ENCODE data around the gene PPP2R2D.
A peak's percentile ranks its signal among the peaks of the same experiment; 100 is the strongest.

Gene PPP2R2D

DNA sequence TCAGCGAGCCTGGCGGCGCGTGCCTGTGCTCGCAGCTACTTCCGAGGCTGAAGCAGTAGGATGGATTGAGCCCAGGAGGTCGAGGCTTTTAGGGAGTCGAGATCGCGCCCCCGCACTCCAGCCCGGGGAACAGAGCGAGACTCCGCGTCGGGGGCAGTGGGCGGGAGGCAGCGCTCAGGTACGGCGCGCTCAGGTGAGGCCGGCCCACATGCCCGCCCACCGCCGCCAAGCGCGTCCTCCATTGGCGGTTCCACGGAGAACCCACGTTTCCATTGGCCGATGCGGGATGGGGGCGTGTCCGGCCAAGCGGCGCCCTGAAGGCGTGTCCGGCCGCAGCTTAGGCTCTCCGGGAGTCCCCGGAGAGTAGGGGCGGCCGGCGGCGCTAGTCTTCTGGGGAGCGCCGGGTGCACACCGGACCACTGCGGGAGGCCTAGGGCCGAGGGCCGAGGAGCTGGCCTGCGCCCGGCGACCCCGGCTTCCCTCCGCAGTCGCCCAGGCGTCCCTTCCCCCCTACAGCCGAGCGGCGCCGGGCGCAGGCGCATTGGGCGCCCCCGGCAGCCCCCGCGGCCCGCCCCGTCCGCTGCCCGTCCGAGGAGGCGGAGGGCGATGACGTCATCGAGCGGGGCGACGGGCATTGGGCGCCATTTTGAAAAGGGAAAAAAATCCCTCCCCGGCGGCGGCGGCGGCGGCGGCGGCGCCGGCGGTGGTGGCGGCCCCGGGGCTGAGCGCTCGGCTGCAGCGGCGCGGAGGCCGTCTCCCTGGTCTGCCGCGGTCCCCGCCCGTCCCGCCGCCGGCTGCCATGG is at the start of gene PPP2R2D:
Gene PPP2R2D (plus strand): TSS at position 659 of the 803 bp plus-strand sequence. CDS start 141 bp downstream, at position 800.
- DNase-seq, result peak; percentile 67 to 97 (median 89)

GRCh38 chr10:131851346-131851745 is 49.5 kb upstream of the PPP2R2D start:
- DNase-seq, result no peak

GRCh38 chr10:131852176-131852822 is 48.5 kb upstream of the PPP2R2D start:
- no peak for DNase-seq

GRCh38 chr10:131852823-131853609 is 47.8 kb upstream of the PPP2R2D start:
- no peak for DNase-seq

GRCh38 chr10:131853610-131853964 is 47.2 kb upstream of the PPP2R2D start:
- no peak for DNase-seq

DNA sequence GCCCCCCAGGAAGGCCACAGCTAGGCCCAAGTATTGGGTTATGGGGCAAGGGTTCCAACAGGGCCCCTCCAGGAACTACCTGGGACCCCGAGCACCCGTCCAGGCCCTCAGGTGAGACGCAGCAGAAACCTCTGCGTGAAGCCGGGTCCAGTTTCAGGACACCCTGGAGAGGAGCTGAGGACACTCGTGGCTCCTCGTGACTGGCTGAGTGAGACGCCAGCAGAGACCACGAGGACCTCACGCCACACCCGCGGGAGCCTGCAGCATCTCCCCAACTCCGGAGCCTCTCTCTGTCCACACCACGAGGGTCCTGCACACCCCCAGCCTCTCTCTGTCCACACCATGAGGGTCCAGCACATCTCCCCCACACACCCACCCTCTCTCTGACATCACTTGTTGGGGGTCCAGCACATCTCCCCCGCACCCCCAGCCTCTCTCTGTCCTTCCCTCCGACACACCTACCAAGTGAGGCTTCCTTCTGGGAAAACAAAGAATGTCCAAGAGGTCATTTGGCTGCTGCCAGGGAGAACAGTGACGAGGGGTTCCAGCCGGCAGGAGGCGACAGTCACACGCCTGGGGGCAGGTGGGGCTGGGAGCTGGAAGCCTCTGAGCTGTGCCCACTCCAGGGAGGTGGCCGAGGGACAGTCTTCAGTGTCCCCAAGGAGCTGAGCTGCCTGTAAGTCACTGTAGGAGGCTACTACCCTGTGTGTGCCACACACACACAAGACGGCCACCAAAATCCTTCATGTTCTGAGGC is 46.1 kb upstream of the PPP2R2D start:
- DNase-seq, result no peak

GRCh38 chr10:131855461-131856401 is 45.1 kb upstream of the PPP2R2D start:
- DNase-seq, result no peak

- DNase-seq, result no peak
Measured at GRCh38 chr10:131856441-131857094, 44.2 kb upstream of the PPP2R2D start.

- DNase-seq, result no peak
Measured at GRCh38 chr10:131857156-131858117, 43.4 kb upstream of the PPP2R2D start.

- DNase-seq, result no peak
Measured at GRCh38 chr10:131858118-131858515, 42.7 kb upstream of the PPP2R2D start.

- DNase-seq, result no peak
Measured at GRCh38 chr10:131858583-131859340, 42.0 kb upstream of the PPP2R2D start.

DNA sequence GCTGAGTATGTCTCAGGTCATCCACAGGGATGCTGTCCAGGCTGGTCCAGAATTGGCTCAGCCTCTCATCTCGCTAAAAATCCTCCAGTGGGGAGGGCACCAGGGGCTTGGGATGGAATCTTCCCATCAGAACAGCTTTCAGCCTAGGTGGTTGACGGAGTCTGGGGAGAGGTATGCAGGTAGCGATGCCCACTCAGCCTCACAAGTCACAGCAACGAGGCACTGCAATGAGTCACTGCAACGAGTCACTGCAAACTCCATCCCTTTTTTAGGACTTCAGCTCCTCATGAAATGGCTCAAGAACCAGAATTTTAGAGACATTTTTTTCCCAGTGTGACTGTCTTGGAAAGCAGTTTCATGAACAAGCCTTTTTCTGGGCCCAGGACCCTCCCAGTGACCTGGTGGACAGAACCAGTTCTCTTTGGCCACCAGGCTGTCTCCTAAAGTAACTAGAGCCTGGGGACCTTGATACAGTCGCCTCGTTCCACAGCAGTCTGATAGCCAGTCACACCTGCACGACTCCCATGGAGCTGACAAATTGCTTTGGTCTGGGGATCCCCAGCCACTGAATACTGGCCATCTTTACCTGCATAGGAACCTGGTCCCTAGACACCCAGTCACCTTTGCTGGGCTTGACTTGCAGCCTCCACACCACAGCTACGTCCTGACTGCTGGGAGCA is 41.3 kb upstream of the PPP2R2D start:
- no peak for DNase-seq

DNA sequence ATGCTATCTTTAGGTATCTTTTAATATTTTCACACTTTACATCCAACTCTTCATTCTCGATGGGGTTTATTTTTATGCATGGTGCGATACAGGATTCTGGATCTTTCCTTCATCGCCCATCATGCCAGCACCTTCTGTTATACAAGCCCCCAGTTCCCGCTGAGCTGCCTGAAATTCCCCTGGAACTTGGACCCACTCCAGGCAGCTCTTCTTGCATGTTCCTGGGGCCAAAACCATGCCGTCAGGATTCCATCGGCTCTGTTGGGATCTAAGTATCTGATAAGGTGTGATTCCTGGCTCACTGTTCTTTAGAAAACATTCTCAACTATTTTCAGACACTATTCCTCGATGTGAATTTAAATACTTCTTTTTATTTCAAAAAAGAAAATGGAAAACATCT is 40.5 kb upstream of the PPP2R2D start:
- no peak for DNase-seq

- no peak for DNase-seq
Measured at GRCh38 chr10:131860806-131861440, 39.9 kb upstream of the PPP2R2D start.

- DNase-seq, result peak in 2 of 56 donors; percentile 5 to 29
Measured at GRCh38 chr10:131862548-131862947, 38.3 kb upstream of the PPP2R2D start.

- no peak for DNase-seq
Measured at GRCh38 chr10:131865223-131865917, 35.4 kb upstream of the PPP2R2D start.

Data from amygdala (tissue), 56 donors.